GM21576 (cell line): ENCODE measurements around the gene HDLBP.

Experiments used
- ATAC-seq: cut with Tn5 transposase; IDR thresholded peaks from one replicate; pipeline ENCODE4 v1.9.1; 2021; ENCODE audit warnings: mild to moderate bottlenecking, moderate library complexity; ENCODE audit not compliant: unreplicated experiment

Gene HDLBP

GRCh38 chr2:241177526-241178334 lies 137.7 kb downstream of the HDLBP start:
- no peak for ATAC-seq
